Stimulated activated CD4-positive, alpha-beta T cell treated with anti-CD3 and anti-CD28 coated beads, Interleukin-15, amount 100 ng/mL, for 24 hours (primary cell): ENCODE measurements around the gene ATP6V0D1.
"Not testable (repeated sequence)": the region's sequence is repeated elsewhere in the genome, so short reads cannot be mapped to it uniquely, and the experiment has no call there.

Source experiments
- DNase-seq: peaks from one replicate; pipeline ENCODE4 v3.0.0-alpha.2; 2020

Gene ATP6V0D1

DNA sequence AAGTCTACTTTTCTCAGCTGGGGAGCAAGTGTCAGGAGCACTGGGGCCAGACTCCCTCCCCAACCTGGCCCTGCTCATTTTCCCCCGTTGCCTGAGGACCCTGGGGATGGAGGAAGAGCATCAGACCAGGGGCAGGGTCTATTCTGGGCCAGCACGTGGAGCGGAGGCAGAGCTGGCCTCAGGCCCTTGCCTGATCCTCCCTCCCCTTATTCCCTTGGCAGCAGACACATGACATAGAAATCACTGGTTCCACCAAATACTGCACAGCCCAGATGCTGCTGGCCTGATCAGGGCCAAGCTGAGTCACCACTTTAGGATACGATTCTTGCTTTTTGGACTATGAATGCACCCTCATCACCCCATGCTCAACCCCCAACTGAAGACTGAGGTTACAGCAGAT is 18.1 kb upstream of the ATP6V0D1 start:
- no peak for DNase-seq

DNA sequence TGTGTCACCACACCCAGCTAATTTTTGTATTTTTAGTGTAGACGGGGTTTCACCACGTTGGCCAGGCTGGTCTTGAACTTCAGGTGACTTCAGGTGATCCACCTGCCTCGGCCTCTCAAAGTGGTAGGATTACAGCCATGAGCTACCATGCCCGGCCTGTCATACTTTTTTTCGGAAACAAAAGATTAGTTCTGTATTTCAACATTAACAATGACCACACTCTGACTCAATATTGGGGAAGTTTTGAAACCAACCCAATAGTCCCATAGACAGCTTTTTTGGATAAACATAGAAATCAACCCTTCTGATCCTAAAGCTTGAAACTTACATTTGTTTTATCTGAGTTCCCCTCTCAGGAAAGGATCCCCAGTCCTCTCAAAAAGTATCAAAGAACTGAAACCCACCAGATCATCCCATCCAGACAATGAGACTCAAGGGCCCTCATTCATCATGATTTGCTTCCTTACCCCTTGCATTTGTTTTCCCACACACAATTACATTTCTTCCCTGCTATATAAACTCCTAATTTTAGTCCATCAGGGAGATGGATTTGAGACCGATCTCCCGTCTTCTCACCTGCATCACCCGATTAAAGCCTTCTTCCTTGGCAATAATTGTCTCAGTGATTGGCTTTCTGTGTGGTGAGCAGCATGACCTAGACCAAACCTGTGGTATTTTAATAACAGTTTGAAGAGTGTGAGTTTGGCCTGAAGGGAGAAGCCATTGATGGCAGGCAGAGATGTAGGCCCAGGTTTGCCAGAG is 9.6 kb upstream of the ATP6V0D1 start:
- no peak for DNase-seq

DNA sequence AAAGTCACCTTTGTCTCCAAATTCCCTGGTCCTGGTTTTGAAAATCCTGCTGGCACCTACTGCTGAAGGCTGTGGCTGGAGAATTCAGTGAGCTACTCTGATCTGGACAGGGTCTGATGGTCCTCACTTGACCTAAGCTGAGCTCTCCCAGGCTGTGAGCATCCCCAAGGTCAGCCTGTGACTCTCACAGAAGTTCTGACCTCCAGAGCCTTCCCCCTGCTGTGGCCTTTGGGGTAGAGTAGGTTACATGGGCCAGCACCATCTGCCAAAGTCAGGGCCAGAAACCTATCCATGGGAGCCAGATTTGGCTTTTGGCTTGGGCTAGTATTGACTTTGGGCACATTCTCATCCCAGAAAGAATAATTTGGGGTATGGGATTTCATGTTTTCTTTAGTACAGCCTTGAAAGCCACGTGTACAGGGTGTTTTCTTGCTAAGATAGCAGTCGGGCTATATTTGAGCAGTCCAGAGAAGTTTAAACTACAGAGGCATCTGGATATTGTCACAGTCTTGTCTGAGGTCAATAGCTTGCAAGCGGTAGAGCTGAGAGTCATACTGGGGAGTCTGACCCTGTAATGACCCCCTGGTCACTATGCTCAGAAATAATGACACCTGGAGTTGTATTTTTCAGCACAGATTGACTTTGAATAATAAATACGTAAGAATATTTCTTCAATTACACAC is 8.6 kb upstream of the ATP6V0D1 start:
- DNase-seq: no peak

DNA sequence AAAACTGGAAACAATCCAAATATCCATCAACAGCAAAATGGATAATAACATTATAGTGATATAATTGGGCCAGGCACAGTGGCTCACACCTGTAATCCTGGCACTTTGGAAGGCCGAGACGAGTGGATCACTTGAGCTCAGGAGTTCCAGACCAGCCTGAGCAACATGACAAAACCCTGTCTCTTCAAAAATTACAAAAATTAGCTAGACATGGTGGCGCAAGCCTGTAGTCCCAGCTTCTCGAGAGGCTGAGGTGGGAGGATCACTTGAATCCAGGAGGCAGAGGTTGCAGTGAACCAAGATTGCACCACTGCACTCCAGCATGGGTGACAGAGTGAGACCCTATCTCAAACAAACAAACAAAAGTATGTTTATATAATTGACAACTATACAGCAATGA is 6.6 kb upstream of the ATP6V0D1 start:
- not testable (repeated sequence) for DNase-seq

DNA sequence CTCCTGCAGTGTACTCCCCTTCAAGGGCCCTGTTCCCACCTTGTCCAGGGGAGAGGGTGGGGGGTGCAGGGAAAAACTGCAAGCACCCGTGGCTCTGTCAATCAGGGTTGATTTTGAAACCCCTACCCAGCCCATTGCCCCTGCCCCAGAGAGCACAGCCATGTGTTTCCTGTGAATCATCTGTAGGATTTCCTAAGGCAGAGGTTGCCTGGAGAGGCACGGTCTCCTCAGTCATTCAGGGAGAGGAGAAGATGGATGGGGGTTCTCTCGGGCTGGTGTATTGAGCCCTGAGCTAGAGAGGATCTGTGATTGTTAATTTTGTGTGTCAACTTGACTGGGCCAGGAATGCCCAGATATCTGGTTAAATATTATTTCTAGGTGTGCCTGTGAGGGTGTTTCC is 5.8 kb upstream of the ATP6V0D1 start:
- no peak for DNase-seq

DNA sequence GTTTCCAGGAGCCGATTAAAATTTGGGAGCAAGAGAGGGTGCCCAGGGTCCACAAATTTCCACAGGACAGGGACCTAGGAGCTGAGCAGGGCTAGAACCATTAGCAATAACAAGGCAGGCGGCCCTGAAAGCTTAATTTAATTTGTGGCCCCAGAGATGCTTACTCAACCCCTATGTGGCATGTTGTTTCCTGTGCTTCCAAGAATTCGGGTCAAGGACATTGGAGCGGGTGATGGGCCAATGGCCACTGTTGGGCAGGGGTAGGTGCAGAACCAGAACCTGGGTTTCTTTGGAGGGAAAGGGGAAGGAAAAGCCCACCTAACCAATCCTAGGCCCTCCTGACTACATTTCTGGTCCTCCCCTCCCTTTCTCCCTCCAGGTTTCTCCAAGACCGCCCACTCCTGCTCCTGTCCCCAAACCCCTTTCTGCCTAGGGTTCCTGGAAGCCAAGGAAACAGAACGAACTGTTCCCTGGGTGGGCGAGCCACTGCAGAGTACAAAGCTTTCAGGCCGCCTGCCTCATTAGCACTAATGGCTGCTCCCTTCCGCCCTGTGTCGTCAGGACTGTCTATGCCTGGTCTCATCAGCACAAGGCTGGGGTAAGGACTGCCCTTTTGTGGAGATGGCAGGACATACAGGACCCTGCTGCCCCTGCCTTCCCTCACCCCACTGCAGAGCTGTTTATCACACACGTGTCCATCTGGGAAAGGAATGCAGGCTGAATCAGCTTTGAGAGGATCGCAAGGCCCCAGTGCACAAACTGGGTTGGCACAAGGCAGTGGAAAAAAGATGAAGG is 3.0 kb upstream of the ATP6V0D1 start:
- no peak for DNase-seq

DNA sequence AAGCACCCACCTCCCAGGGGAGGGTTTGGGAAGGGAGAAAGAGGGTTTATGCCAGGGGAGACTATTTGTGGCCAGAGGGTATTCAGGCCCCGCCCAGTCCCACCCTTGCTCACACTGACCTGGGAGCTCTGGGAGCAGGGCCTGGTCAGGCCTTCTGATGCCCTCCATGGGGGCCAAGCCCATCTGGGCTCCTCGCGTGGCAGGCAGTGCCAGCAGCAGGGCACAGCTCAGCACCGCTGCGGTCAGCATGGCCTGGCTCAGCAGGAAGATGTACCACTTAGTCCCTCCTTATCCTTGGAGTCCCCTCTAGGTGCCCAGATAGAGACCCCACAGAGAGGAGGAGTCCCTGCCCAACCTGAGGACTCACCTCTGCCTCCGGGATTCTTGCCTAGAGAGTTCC is 2.2 kb upstream of the ATP6V0D1 start, which contains the start of gene AGRP:
TSS of gene AGRP (minus strand) at position 398 of the 400 bp plus-strand sequence. CDS start at position 249, 149 bp downstream.
- DNase-seq: no peak

DNA sequence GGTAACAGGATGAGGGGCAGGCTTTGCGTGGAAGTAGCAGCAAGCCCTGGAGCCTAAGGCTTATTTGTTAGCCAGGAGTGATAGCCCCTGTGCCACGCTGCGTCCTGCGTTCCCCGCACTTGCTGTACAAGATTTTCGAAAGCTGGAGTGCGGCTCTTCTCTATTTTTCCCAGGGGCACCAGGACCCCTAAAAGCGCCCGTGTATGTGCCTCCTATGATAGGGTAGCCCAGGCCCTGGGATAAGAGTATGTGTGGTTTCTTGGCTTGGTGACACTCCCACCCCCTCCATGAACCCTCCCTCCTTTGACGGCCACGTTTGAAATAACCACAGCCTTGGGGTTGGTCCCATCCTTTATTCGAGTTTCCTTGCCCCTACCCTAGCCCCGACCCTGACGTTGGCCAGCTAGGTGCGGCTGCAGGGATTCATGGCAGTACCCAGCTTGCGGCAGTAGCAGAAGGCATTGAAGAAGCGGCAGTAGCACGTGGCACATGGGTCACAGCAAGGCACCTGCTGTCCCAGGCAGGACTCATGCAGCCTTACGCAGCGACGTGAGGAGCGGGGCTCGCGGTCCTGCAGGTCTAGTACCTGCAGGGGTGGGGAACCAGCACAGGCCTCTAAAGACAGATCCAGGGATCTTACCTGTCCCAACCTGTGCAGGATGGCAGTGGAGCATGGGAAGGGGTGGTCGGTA is 1.4 kb upstream of the ATP6V0D1 start:
- DNase-seq: peak; percentile 19

DNA sequence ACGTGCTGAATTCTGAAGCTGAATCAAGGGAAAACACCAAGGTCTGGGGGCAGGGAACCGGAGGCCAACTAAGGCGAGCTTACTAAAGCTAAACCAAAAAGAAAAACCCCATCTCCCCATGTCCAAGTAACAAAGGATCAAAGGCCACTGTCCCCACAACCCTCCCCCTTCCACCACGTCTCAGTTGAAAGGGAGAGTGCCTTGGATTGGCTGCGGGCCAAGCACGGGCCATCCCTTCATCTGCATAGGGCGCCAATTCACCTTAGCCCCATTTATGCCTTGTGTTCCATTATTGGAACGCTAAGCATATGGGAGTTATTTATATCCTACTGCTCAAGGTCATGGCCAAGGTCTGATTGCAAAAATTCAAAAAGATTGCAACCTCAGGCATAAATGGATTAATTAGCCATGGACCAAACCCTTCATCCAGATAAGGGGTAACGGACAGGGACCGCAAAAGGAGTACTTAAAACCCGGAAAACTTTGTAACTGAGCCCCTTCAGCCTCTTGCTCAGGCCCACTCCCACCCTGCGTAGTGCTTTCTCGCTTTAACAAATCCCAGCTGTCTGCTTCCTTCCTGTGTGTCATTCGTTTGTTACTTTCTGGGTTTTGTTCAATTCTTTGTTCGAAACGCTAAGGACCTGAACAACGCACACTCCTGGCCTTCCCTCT is 740 bp upstream of the ATP6V0D1 start:
- DNase-seq: peak; percentile 78

DNA sequence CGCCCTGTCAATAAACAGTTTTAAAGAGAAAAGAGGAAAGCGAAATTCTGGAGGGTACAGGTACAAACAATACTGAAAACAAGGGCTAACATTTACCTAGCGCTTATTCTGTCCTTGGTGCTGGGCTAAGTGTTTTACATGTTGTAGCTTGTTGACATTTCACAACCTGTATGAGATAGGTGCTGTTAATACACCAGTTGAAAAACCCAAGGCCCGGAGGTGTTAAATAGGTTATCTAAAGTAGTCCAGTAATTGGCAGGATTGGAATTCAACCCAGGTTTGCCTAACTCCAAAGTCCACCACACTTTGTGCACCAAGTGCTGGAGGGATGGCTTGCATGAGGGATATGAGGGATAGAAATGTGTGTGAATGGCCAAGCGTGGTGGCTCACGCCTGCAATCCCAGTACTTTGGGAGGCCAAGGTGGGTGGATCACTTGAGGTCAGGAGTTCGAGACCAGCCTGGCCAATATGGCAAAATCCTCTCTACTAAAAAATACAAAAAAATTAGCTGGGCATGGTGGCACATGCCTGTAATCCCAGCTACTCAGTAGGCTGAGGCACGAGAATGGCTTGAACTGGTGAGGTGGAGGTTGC is 2.9 kb downstream of the ATP6V0D1 start:
- no peak for DNase-seq

DNA sequence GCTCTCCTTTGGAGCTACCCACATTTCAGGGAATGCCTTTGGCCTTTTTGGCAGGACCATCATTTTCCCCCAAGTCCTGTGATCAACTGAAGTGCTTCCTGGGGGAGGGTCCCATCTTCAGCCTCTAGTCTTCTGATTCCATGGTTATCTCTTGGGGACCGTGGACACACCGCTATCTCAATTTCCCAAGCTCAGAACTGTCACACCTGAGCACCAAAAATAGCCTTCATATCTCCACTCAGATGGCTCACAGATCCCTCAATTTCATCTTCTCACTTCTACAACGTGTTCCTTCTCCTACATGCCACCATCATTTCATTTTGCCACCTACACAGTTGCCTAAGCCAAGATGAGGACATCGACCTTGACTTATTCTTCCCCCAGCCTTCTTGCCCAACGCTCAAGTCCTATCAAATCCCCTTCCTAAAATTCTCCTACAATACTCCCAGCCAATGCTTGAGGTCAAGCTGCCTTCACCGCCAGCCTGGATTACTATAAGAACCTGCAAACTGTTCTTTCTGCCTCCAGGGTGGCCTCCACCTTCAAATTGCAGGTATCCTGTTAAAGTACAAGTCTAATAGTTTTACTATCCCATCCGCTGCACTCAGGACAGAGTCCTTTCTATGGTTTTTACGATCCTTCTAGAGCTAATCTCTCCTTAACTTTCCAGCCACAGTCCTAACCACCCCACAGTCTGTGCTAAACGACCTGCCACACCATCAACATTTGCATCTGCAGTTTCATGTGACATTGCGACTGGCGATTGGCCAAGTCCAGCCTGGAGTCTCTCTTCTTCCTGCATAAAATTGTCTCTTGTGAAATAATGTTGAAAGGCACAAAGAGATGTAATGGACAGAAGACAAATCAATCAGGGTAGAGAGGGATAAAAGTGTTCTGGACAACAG is 6.2 kb downstream of the ATP6V0D1 start:
- DNase-seq: no peak

DNA sequence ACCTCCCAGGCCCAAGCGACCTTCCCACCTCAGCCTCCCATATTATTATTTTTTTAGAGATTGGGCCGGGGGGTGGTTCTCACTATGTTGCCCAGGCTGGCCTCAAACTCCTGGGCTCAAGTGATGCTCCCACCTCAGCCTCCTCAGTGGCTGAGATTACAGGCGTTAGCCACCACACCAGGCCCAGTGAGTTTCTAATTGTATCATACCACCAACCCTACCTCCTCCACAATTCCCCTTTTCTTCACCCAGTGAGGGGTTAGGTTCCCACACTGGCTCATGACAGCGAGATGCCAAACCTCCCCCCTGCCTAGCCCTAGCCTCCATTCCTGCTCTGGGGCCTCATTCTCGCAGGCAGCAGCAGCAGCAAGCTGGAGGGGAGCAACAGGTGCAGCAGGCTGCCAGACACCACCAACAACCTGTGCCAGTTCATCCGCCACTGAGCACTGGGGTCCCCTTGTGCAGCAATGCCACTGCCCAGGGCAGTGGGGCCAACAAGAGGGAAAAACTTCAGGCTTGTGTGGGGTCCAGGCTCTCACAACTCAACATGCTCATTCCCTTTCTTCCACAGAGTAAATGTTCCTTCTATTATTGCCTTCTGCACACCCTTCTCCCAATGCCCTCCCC is 9.1 kb downstream of the ATP6V0D1 start:
- DNase-seq: no peak

DNA sequence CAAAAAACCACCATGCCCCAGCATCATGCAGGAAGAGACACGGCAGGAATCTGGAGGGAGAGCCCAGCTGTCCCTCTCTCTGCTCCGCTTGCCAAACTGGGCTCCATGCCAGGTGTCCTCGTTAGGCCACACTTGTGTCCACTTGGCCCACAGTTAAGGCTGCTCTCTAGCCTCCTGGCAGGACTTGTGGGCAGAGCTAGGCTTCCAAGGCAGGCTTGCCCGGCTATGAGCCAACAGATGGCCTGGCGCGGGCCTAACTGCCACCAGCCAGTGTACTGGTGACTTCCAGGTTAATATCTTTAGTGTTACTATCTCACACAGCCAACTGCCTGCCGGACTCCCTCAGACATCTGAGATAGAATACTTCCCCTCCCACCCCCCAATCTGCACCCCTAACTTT is 10.6 kb downstream of the ATP6V0D1 start:
- DNase-seq: no peak

DNA sequence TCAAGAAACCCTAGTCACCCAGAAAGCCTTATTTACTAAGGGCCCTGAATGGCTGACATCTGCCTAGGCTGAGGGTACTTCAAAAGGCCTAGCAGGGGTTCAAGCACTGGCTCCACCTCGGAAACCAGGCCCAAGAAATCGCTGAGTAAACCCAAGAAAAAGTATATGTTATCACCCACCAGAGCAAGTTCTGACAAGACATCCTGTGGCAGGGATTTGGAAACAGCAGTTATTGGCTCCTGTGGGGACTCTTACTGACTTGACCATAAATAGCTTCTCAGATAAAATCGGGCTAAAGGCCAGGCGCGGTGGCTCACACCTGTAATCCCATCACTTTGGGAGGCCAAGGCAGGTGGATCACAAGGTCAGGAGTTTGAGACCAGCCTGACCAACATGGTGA is 12.2 kb downstream of the ATP6V0D1 start:
- DNase-seq: no peak

DNA sequence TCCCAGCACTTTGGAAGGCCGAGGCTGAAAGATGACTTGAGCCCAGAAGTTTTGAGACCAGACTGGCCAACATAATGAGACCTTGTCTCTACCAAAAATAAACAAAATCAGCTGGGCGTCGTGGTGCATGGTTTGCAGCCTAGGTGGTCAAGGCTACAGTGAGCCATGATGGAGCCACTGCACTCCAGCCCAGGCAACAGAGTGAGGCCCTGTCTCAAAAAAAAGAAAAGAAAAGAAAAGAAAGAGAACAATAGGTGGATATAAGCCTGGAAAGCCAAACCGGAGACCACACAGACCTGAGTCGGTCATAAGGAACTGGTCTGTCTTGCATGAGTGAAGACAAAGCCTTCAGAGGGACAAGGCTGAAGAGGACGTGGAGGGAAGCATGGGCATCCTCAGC is 14.4 kb downstream of the ATP6V0D1 start:
- no peak for DNase-seq

DNA sequence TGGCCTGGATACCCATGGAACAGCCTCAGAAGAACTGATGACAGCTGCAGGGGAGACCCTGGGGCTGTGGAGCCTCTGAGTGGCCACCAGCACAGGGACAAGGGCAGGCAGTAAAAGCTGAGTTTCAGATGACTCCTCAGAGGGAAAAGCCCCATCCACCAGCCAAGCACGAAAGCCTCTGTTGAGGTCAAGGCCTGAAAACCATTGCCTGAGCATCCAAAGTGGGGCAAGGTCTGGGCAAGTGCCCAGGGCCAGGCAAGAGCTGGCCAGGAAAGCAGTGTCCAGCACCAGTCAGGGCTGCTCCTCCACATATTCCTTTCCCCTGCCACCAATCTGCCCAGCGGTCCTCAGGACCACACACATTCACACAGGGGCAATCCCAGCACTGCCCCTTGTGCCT is 16.4 kb downstream of the ATP6V0D1 start:
- DNase-seq: no peak

DNA sequence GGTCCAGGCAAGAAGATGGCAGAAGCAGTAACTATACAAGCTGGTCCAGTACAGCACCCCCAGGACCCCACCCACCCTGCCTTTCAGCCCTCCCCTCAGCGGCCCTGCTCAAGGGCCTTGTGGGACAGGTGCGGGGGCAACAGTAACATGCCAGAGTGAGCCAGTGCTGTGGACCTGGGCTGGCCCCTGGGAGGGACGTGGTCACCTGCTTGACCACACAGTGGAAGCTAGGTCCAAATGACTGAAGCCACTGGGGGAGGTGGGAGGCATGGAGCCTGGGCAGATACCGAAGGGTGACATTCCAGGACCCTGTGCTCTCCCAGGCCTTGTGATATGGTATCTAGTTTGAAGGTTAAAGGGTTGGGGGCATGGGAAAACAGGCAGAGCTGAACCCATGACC is 17.3 kb downstream of the ATP6V0D1 start:
- DNase-seq: no peak

DNA sequence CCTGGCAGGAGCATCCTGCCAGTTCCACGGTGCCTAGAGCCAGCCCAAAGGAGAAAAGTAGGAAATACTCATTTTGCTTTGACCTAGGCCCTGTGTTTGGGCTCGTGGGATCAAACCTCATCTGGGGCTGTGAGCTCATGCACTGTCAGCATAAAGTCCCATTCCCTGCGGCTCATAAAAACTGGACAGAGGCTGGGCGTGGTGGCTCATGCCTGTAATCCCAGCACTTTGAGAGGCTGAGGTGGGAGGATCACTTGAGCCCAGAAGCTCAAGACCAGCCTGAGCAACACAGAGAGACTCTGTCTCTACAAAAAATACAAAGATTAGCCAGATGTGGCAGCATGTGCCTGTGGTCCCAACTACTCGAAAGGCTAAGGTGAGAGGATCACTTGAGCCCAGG is 17.9 kb downstream of the ATP6V0D1 start:
- DNase-seq: no peak

DNA sequence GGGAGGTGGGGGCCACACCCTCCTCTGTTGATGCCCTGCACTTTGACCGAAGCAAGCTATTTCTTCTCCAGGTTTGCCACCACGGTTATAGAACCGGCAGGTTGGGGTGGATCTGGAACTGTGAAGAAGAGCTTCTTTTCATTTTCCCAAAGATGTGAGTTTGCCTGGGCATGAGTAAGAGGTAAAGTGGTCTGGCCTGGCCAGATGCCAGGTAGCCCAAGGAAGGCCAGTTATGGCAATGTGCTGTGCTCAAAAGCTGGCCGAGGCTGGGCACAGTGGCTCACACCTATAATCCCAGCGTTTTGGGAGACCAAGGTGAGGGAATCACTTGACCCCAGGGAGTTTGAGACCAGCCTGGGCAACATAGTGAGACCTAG is 18.7 kb downstream of the ATP6V0D1 start:
- DNase-seq: no peak

DNA sequence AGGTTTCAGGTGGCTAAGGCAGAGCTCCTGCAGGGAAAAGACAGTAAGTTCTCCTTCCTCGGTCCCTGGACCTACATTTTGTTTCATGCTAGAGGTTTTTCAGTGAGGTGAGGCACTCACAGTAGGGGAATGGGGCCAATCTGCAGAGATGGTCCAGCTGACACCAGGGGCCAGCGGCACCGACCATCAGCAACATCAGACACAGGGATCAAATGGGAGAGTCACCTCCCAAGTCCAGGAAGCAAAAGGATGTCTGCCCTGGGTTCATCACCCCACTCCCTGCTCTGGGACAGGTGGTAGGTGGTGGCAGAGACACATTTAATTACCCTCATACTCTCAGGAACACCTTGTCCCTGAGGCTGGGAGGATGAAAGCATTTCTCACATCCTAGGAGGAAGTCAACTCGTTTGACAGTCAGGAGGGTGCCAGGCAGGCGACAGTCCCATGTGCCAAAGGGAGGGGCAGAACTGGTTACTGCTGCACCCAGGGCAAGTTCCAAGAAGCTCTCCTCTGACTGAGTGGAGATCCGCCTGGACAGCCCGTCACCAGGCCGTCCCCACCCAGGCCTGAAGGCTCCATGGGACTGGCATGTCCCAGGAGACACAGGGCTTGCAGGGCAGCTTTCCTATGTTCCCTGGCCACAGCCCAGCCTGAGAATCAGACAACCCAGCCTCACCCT is 19.2 kb downstream of the ATP6V0D1 start:
- DNase-seq: no peak
